Body of pancreas (tissue), 4 donors: Measurements from ENCODE around the gene LRSAM1.

ENCODE experiments used
- CTCF ChIP-seq, 7 experiments: fragments of 450-650 bp in 4 of 7; fragments of 200-600 bp in 3 of 7; sonication (generic) in 3 of 7; IDR thresholded peaks; one replicate each; pipeline ENCODE4 v1.5.1; 2016 to 2019; ENCODE audit warnings: antibody characterized with exemption in 7 of 7
- POLR2A ChIP-seq, 3 donors: fragments of 450-650 bp; IDR thresholded peaks; one replicate each; pipeline ENCODE4 v1.6.1; 2016; ENCODE audit warnings: antibody characterized with exemption in 3 of 3, mild to moderate bottlenecking in 2 of 3

GRCh38 chr9:127550751-127551150 lies 99.4 kb downstream of the LRSAM1 start:
- TF ChIP-seq CTCF (IDR thresholded peaks at IDR 0.05) (no peak), POLR2A (IDR thresholded peaks at IDR 0.05) (no peak)
